ENCODE measurements around the gene DPEP2NB.

- TF ChIP-seq CTCF (IDR thresholded peaks at IDR 0.05; ENCODE audit: low read depth, low read length, missing input control) (no peak), EGR1 (IDR thresholded peaks at IDR 0.05; ENCODE audit: low read depth in 2 of 2) (no peak), SP1 (IDR thresholded peaks at IDR 0.05) (no peak), YY1 (IDR thresholded peaks at IDR 0.05) (no peak), MAX (IDR thresholded peaks at IDR 0.05) (no peak), RXRA (IDR thresholded peaks at IDR 0.05) (no peak), JUND (IDR thresholded peaks at IDR 0.05) (no peak), TAF1 (conservative IDR thresholded peaks at IDR 0.05) (no peak), GABPA (IDR thresholded peaks at IDR 0.05 in 1 of 2, conservative IDR thresholded peaks at IDR 0.05 in 1 of 2) (no peak), FOXA1 (IDR thresholded peaks at IDR 0.05) (no peak), ZBTB33 (IDR thresholded peaks at IDR 0.05) (no peak), ATF3 (IDR thresholded peaks at IDR 0.05) (no peak), RAD21 (IDR thresholded peaks at IDR 0.05) (no peak)
Measured at GRCh38 chr16:67996666-67997065, 19.0 kb downstream of the DPEP2NB start.

All from liver (tissue), 3 donors.